ENCODE data around the gene GNG13.

- no peak for TF ChIP-seq REST (IDR thresholded peaks at IDR 0.05; ENCODE audit: low read depth)
- TF ChIP-seq USF1 (IDR thresholded peaks at IDR 0.05) = no peak
- no peak for TF ChIP-seq MAX (IDR thresholded peaks at IDR 0.05)
Observed at GRCh38 chr16:800834-801511, 439 bp upstream of the GNG13 start.

All from Ishikawa (cell line).